HCT116 (cell line): ENCODE data around the gene GPSM3. TPM values are rescaled to one million over a fixed set of nuclear protein-coding genes. Genes with fewer than 3 reads are reported as not detected.

ENCODE experiments used
- ATAC-seq: fragments of 200-7000 bp; cut with Tn5 transposase; 2 replicates; pipeline ENCODE4 v1.9.1; 2020; ENCODE audit warnings: mild to moderate bottlenecking, moderate library complexity
- BruUV-seq: library from RNA; stranded (reverse); fragments of 400-500 nt; replicated peaks from 2 replicates; lab custom pipeline; 2021; lab: Mats Ljungman, UMichigan
- CTCF ChIA-PET: fragments of 300-600 bp; sonication (Branson Sonifier 250); formaldehyde crosslinking; loops from one replicate; lab custom pipeline; 2021; ENCODE audit warnings: antibody characterized with exemption; lab: Charles Lee
- POLR2A ChIA-PET: fragments of 300-600, 350-600 bp; sonication (Branson Sonifier 250); formaldehyde crosslinking; loops from one replicate; lab custom pipeline; 2021; ENCODE audit warnings: antibody characterized with exemption; lab: Charles Lee
- RAD21 ChIA-PET, 2 experiments: fragments of 300-600 bp; sonication (Branson Sonifier 250); formaldehyde crosslinking; loops; one replicate each; lab custom pipeline; 2023; ENCODE audit warnings: low total read pairs in 2 of 2; ENCODE audit not compliant: uncharacterized antibody in 2 of 2, unreplicated experiment in 2 of 2, low non-redundant PET in 1 of 2; lab: Charles Lee
- DNase-seq: peaks from one replicate; pipeline ENCODE4 v3.0.0-alpha.2; 2010; ENCODE audit warnings: low read depth, low spot score
- H2AFZ ChIP-seq: fragments of 200-600 bp; shearing (Covaris generic), sonication (generic); 2 replicates; pipeline ENCODE4 v1.6.1; 2017; ENCODE audit warnings: low read depth, mixed run types, mixed read lengths, antibody characterized with exemption, low read length; ENCODE audit not compliant: poor library complexity, severe bottlenecking
- H3K27ac ChIP-seq: 2 replicates; pipeline ENCODE4 v1.5.1; 2012; ENCODE audit warnings: low read depth, low read length
- H3K27me3 ChIP-seq: fragments of 200-600 bp; sonication (generic); 2 replicates; pipeline ENCODE4 v1.6.1; 2016; ENCODE audit warnings: mixed run types, low read length, mixed read lengths; ENCODE audit not compliant: insufficient read depth
- H3K36me3 ChIP-seq, 2 experiments: fragments of 200-500 bp in 1 of 2; fragments of 200-600 bp in 1 of 2; sonication (Bioruptor generic) in 1 of 2; sonication (generic) in 1 of 2; 2 replicates each; pipeline versions ENCODE4 v1.5.1 to v1.6.1; 2014 to 2016; ENCODE audit warnings: low read length in 2 of 2, inconsistent platforms in 1 of 2, mixed read lengths in 1 of 2, mixed run types in 1 of 2; ENCODE audit not compliant: insufficient read depth in 2 of 2, control insufficient read depth in 1 of 2
- H3K4me1 ChIP-seq, 2 experiments: fragments of 200-600 bp in 1 of 2; sonication (generic) in 1 of 2; 2 replicates each; pipeline versions ENCODE4 v1.5.1 to v1.6.1; 2012 to 2017; ENCODE audit warnings: low read length in 2 of 2, inconsistent platforms in 1 of 2, mild to moderate bottlenecking in 1 of 2, mixed read lengths in 1 of 2, mixed run types in 1 of 2, moderate library complexity in 1 of 2; ENCODE audit not compliant: insufficient read depth in 2 of 2, control insufficient read depth in 1 of 2
- H3K4me2 ChIP-seq: fragments of 200-600 bp; sonication (generic); 2 replicates; pipeline ENCODE4 v1.6.1; 2017; ENCODE audit warnings: mixed run types, low read length, mixed read lengths
- H3K4me3 ChIP-seq, 2 experiments: fragments of 200-600 bp in 1 of 2; sonication (generic) in 1 of 2; replicated peaks in 1 of 2; 2 replicates each; pipeline ENCODE4 v1.5.1; 2011 to 2016; ENCODE audit warnings: low read length in 2 of 2, control low read depth in 1 of 2, low read depth in 1 of 2, mild to moderate bottlenecking in 1 of 2, mixed read lengths in 1 of 2, mixed run types in 1 of 2
- H3K79me2 ChIP-seq: fragments of 200-600 bp; sonication (generic); 2 replicates; pipeline ENCODE4 v1.6.1; 2017; ENCODE audit warnings: mild to moderate bottlenecking, mixed run types, low read length, moderate library complexity, mixed read lengths; ENCODE audit not compliant: insufficient read depth
- H3K9ac ChIP-seq: fragments of 200-600 bp; sonication (generic); 2 replicates; pipeline ENCODE4 v1.6.1; 2016; ENCODE audit warnings: low read length, mixed read lengths
- H3K9me2 ChIP-seq: fragments of 200-600 bp; sonication (generic), shearing (Covaris generic); 2 replicates; pipeline ENCODE4 v1.6.1; 2017; ENCODE audit warnings: mixed run types, mild to moderate bottlenecking, moderate library complexity; ENCODE audit not compliant: insufficient read depth
- H3K9me3 ChIP-seq, 2 experiments: fragments of 200-500 bp in 1 of 2; fragments of 200-600 bp in 1 of 2; sonication (Bioruptor generic) in 1 of 2; sonication (generic) in 1 of 2; 2 replicates each; pipeline ENCODE4 v1.6.1; 2014 to 2017; ENCODE audit warnings: low read length in 2 of 2, mixed read lengths in 2 of 2, inconsistent platforms in 1 of 2, low read depth in 1 of 2, mild to moderate bottlenecking in 1 of 2, mixed run types in 1 of 2, moderate library complexity in 1 of 2; ENCODE audit not compliant: control insufficient read depth in 1 of 2, insufficient read depth in 1 of 2
- H4K20me1 ChIP-seq: fragments of 200-600 bp; sonication (generic), shearing (Covaris generic); 2 replicates; pipeline ENCODE4 v1.6.1; 2017; ENCODE audit warnings: mixed run types, mild to moderate bottlenecking, moderate library complexity; ENCODE audit not compliant: insufficient read depth
- ATF3 ChIP-seq: IDR thresholded peaks from 2 replicates; pipeline ENCODE4 v1.6.1; 2012
- CBX3 ChIP-seq: IDR thresholded peaks from 2 replicates; pipeline ENCODE4 v1.6.1; 2012; ENCODE audit warnings: low read depth
- CTCF ChIP-seq, 3 experiments: fragments of 200-600 bp in 1 of 3; sonication (generic) in 1 of 3; IDR thresholded peaks in 2 of 3; conservative IDR thresholded peaks in 1 of 3; 2 replicates each; pipeline ENCODE4 v1.5.1; 2012 to 2017; ENCODE audit warnings: low read depth in 2 of 3, low read length in 2 of 3, antibody characterized with exemption in 1 of 3, borderline replicate concordance in 1 of 3, control low read depth in 1 of 3, mild to moderate bottlenecking in 1 of 3, mixed read lengths in 1 of 3, mixed run types in 1 of 3, moderate library complexity in 1 of 3; ENCODE audit not compliant: insufficient read depth in 1 of 3
- EGR1 ChIP-seq: IDR thresholded peaks from 2 replicates; pipeline ENCODE4 v1.6.1; 2012; ENCODE audit warnings: low read depth
- ELF1 ChIP-seq: IDR thresholded peaks from 2 replicates; pipeline ENCODE4 v1.6.1; 2012; ENCODE audit warnings: low read depth, borderline replicate concordance
- EZH2phosphoT487 ChIP-seq: fragments of 200-600 bp; IDR thresholded peaks from 2 replicates; pipeline ENCODE4 v1.6.1; 2018; ENCODE audit warnings: antibody characterized with exemption, borderline replicate concordance
- FOSL1 ChIP-seq: IDR thresholded peaks from 2 replicates; pipeline ENCODE4 v1.6.1; 2012; ENCODE audit warnings: low read depth
- POLR2AphosphoS5 ChIP-seq: IDR thresholded peaks from 2 replicates; pipeline ENCODE4 v1.6.1; 2011; ENCODE audit warnings: mild to moderate bottlenecking, low read depth, low read length, moderate library complexity
- RAD21 ChIP-seq: IDR thresholded peaks from 2 replicates; pipeline ENCODE4 v1.6.1; 2012; ENCODE audit warnings: low read depth, mild to moderate bottlenecking
- SIN3A ChIP-seq: IDR thresholded peaks from 2 replicates; pipeline ENCODE4 v1.6.1; 2012; ENCODE audit warnings: low read depth
- SP1 ChIP-seq: IDR thresholded peaks from 2 replicates; pipeline ENCODE4 v1.6.1; 2012; ENCODE audit warnings: low read depth
- SRF ChIP-seq: IDR thresholded peaks from 2 replicates; pipeline ENCODE4 v1.6.1; 2012; ENCODE audit warnings: low read depth
- TCF7L2 ChIP-seq: IDR thresholded peaks from 2 replicates; pipeline ENCODE4 v1.7.0; 2011; ENCODE audit warnings: borderline replicate concordance, inconsistent platforms; ENCODE audit not compliant: insufficient read depth, insufficient read length; ENCODE audit errors: extremely low read depth
- YY1 ChIP-seq: IDR thresholded peaks from 2 replicates; pipeline ENCODE4 v1.6.1; 2011; ENCODE audit warnings: low read length, low read depth, moderate library complexity, mild to moderate bottlenecking; ENCODE audit not compliant: insufficient replicate concordance; ENCODE audit errors: extremely low read depth
- ZBTB33 ChIP-seq: IDR thresholded peaks from 2 replicates; pipeline ENCODE4 v1.6.1; 2011; ENCODE audit warnings: mild to moderate bottlenecking, low read length, moderate library complexity; ENCODE audit not compliant: insufficient replicate concordance; ENCODE audit errors: extremely low read depth
- ZFX ChIP-seq: fragments of 450-650 bp; IDR thresholded peaks from 2 replicates; pipeline ENCODE4 v1.6.1; 2017
- intact Hi-C: fragments of 100-400 bp; cut with micrococcal nuclease; formaldehyde crosslinking; loops from 2 replicates; pipeline ENCODE4 v1.10.0; 2022
- total RNA-seq: library from RNA; stranded (reverse); gene quantifications from one replicate; pipeline ENCODE4 v1.2.1, GENCODE V29; 2021; ENCODE audit not compliant: unreplicated experiment

Gene GPSM3
- total RNA-seq, 1 experiment from 2014 or later: 1.2 TPM

GRCh38 chr6:32202186-32202585 lies 9.7 kb upstream of the GPSM3 start:
- ChIA-PET POLR2A (no interaction called here), RAD21 (no interaction called here), CTCF (no interaction called here)
- Histone ChIP-seq H3K79me2 (no peaks in the 10 kb centered on the region), H3K9me2 (no peaks in the 10 kb centered on the region), H3K9me3 (no peaks in the 10 kb centered on the region), H3K27ac (no peak overlapping the region), H3K9ac (no peak overlapping the region), H3K4me1 (peaks cover 4 to 11% of the 10 kb centered on the region in 2 experiments), H3K36me3 (no peaks in the 10 kb centered on the region), H2AFZ (no peak overlapping the region), H3K4me3 (no peak overlapping the region), H3K4me2 (no peak overlapping the region), H4K20me1 (no peaks in the 10 kb centered on the region), H3K27me3 (0 out of 2 replicates have a peak, but pooled peaks cover 3% of the 10 kb centered on the region)
- no TSS peak for BruUV-seq
- DNase-seq (no peak), ATAC-seq (no peak)
- TF ChIP-seq SP1 (no peak), RAD21 (no peak), EGR1 (no peak)
- intact Hi-C loops: no loop called here

- no peak overlapping the region for H3K9ac ChIP-seq
- no peak for TF ChIP-seq SRF
- TF ChIP-seq EZH2phosphoT487: no peak
- TF ChIP-seq ELF1: no peak
- TF ChIP-seq ZFX: no peak
- no peak for TF ChIP-seq ZBTB33
- no peak for TF ChIP-seq YY1
- no peak for TF ChIP-seq POLR2AphosphoS5
- TF ChIP-seq CBX3: no peak
- TF ChIP-seq EGR1: no peak
- TF ChIP-seq CTCF (IDR thresholded peaks at IDR 0.05 in 2 of 3, conservative IDR thresholded peaks at IDR 0.05 in 1 of 3; ENCODE audit: borderline replicate concordance in 1 of 3, insufficient read depth in 1 of 3, low read depth in 2 of 3, low read length in 2 of 3): no peak
- no peak for TF ChIP-seq ATF3
- no peak for TF ChIP-seq SIN3A
- no peak for TF ChIP-seq FOSL1
- TF ChIP-seq TCF7L2: no peak
- TF ChIP-seq, all 23 proteins: peak for 0
- H3K9me3 ChIP-seq: no peaks in the 10 kb centered on the region
- H3K4me1 ChIP-seq: peaks cover 11 to 22% of the 10 kb centered on the region in 2 experiments
- no peak overlapping the region for H2AFZ ChIP-seq
- H3K4me3 ChIP-seq: no peak overlapping the region
- ChIA-PET CTCF (no interaction called here), POLR2A (no interaction called here), RAD21 (no interaction called here)
- H3K36me3 ChIP-seq: no peaks in the 10 kb centered on the region
- DNase-seq (no peak), ATAC-seq (no peak)
- H3K27ac ChIP-seq: no peak overlapping the region
- no peaks in the 10 kb centered on the region for H3K9me2 ChIP-seq
- no peaks in the 10 kb centered on the region for H4K20me1 ChIP-seq
- no peak overlapping the region for H3K4me2 ChIP-seq
- H3K27me3 ChIP-seq: 0 out of 2 replicates have a peak, but pooled peaks cover 3% of the 10 kb centered on the region
- BruUV-seq: no TSS peak
- intact Hi-C loops: no loop called here
- no peaks in the 10 kb centered on the region for H3K79me2 ChIP-seq
Observed at GRCh38 chr6:32200711-32201475, 8.4 kb upstream of the GPSM3 start.
